Stimulated activated CD8-positive, alpha-beta memory T cell treated with anti-CD3 and anti-CD28 coated beads, Interleukin-7, amount 100 ng/mL, for 48 hours (primary cell): Measurements from ENCODE around the gene MORN1.
A peak's percentile ranks its signal among the peaks of the same experiment; 100 is the strongest.
"Not testable (repeated sequence)": the region's sequence is repeated elsewhere in the genome, so short reads cannot be mapped to it uniquely, and the experiment has no call there.

Experiments used
- DNase-seq, 2 donors: peaks; one replicate each; pipeline ENCODE4 v3.0.0-alpha.2; 2020; ENCODE audit warnings: low read depth in 1 of 2; ENCODE audit errors: extremely low read depth in 1 of 2

MORN1 gene

GRCh38 chr1:2297246-2298011 is 93.9 kb downstream of the MORN1 start:
- no peak for DNase-seq

GRCh38 chr1:2296614-2297013 is 94.7 kb downstream of the MORN1 start:
- no peak for DNase-seq

GRCh38 chr1:2296211-2296610 is 95.1 kb downstream of the MORN1 start:
- DNase-seq: not testable (repeated sequence)

- DNase-seq: no peak
Observed at GRCh38 chr1:2295526-2295925, 95.8 kb downstream of the MORN1 start.

- no peak for DNase-seq
Observed at GRCh38 chr1:2294725-2295078, 96.7 kb downstream of the MORN1 start.

GRCh38 chr1:2294033-2294724 is 97.2 kb downstream of the MORN1 start:
- DNase-seq: no peak

- no peak for DNase-seq
Observed at GRCh38 chr1:2292725-2293450, 98.5 kb downstream of the MORN1 start.

GRCh38 chr1:2291577-2291976 is 99.8 kb downstream of the MORN1 start:
- DNase-seq: no peak

GRCh38 chr1:2290595-2291510 is 100.5 kb downstream of the MORN1 start:
- DNase-seq: peak; percentile 79 to 89

GRCh38 chr1:2290171-2290578 is 101.2 kb downstream of the MORN1 start:
- no peak for DNase-seq

GRCh38 chr1:2289607-2290006 is 101.7 kb downstream of the MORN1 start:
- DNase-seq: no peak

GRCh38 chr1:2288816-2289536 is 102.4 kb downstream of the MORN1 start:
- DNase-seq: no peak

- DNase-seq: no peak
Observed at GRCh38 chr1:2288311-2288710, 103.0 kb downstream of the MORN1 start.

- no peak for DNase-seq
Observed at GRCh38 chr1:2287649-2288048, 103.7 kb downstream of the MORN1 start.

- no peak for DNase-seq
Observed at GRCh38 chr1:2286923-2287322, 104.4 kb downstream of the MORN1 start.

- DNase-seq: no peak
Observed at GRCh38 chr1:2284932-2285331, 106.4 kb downstream of the MORN1 start.

GRCh38 chr1:2283991-2284895 is 107.1 kb downstream of the MORN1 start:
- DNase-seq: no peak

- no peak for DNase-seq
Observed at GRCh38 chr1:2283371-2283990, 107.9 kb downstream of the MORN1 start.
